ENCODE measurements around the gene EXD1. TPM values are rescaled to one million over a fixed set of nuclear protein-coding genes. Genes with fewer than 3 reads are reported as not detected.

EXD1 gene
- total and polyA plus RNA-seq, 2 experiments from 2014 or later = 0.07 TPM; not detected in 1

- TF ChIP-seq ZNF462 (CRISPR knock-in tag; IDR thresholded peaks at IDR 0.05) (no peak), ETS1 (IDR thresholded peaks at IDR 0.05) (no peak), POLR2AphosphoS5 (IDR thresholded peaks at IDR 0.05; ENCODE audit: low read depth) (no peak)
These were observed 28.4 kb upstream of the EXD1 start (continued) for GRCh38 chr15:41258750-41259471.

GRCh38 chr15:41256577-41257038 lies 26.1 kb upstream of the EXD1 start:
- H3K4me1 ChIP-seq (ENCODE audit: insufficient read depth) = no peaks in the 10 kb centered on the region
- TF ChIP-seq CREB1 (CRISPR knock-in tag; IDR thresholded peaks at IDR 0.05; ENCODE audit: low read depth) = no peak
- no peak for TF ChIP-seq REST (IDR thresholded peaks at IDR 0.05; ENCODE audit: unreplicated experiment)
- no peak for TF ChIP-seq NANOG (IDR thresholded peaks at IDR 0.05; ENCODE audit: borderline replicate concordance)
- TF ChIP-seq ETS1 (IDR thresholded peaks at IDR 0.05) = no peak
- TF ChIP-seq JUNB (IDR thresholded peaks at IDR 0.05; ENCODE audit: unreplicated experiment) = no peak
- TF ChIP-seq POLR2AphosphoS5 (IDR thresholded peaks at IDR 0.05; ENCODE audit: low read depth) = no peak

More at GRCh38 chr15:41256577-41257038, 26.1 kb upstream of the EXD1 start:
- ATAC-seq = no peak
- Mint-ChIP-seq H3K27ac (no peak overlapping the region), H3K27me3 (ENCODE audit: insufficient read depth, low read depth, poor library complexity) (peaks cover 7% of the 10 kb centered on the region), H3K36me3 (ENCODE audit: low read depth) (peaks cover 8% of the 10 kb centered on the region; the same call in 2 of the 3 replicates), H3K4me3 (no peak overlapping the region), H3K9me3 (no peaks in the 10 kb centered on the region), H3K4me1 (no peaks in the 10 kb centered on the region)
- Histone ChIP-seq H3K4me2 (no peak overlapping the region), H3K79me2 (replicated peaks; ENCODE audit: insufficient read depth) (no peaks in the 10 kb centered on the region), H3K36me3 (ENCODE audit: insufficient read depth) (peaks cover 10% of the 10 kb centered on the region), H2AFZ (no peak overlapping the region), H4K20me1 (replicated peaks; ENCODE audit: insufficient read depth) (no peaks in the 10 kb centered on the region; the same call in 1 of the 2 replicates), H3F3A (replicated peaks; ENCODE audit: low read depth) (no peaks in the 10 kb centered on the region), H3K27me3 (ENCODE audit: insufficient read depth) (no peaks in the 10 kb centered on the region), H3K9me2 (ENCODE audit: insufficient read depth) (no peaks in the 10 kb centered on the region), H3K4me3 (no peak overlapping the region), H3K27ac (ENCODE audit: low read depth) (no peak overlapping the region; the same call in 1 of the 2 replicates)
- no peak for DNase-seq (ENCODE audit: low spot score)

Measured in GM23338 (cell line).